HG03280 (cell line): ENCODE results near the gene SRRT.
"Not testable (repeated sequence)": the region's sequence is repeated elsewhere in the genome, so short reads cannot be mapped to it uniquely, and the experiment has no call there.

ENCODE experiments used
- ATAC-seq: cut with Tn5 transposase; IDR thresholded peaks from one replicate; pipeline ENCODE4 v1.9.1; 2021; ENCODE audit warnings: mild to moderate bottlenecking, moderate library complexity; ENCODE audit not compliant: unreplicated experiment

Gene SRRT

GRCh38 chr7:100923616-100924015 is 48.7 kb downstream of the SRRT start:
- ATAC-seq, result not testable (repeated sequence)

GRCh38 chr7:100929808-100930174 is 54.9 kb downstream of the SRRT start:
- no peak for ATAC-seq

GRCh38 chr7:100933734-100934133 is 58.8 kb downstream of the SRRT start:
- ATAC-seq, result no peak

GRCh38 chr7:100935381-100935780 is 60.5 kb downstream of the SRRT start:
- ATAC-seq, result not testable (repeated sequence)

- ATAC-seq, result not testable (repeated sequence)
Observed at GRCh38 chr7:100936167-100936566, 61.3 kb downstream of the SRRT start.
